PC-3 (cell line): ENCODE measurements around the gene LRRC55.

Experiments
- EZH2 ChIP-seq: fragments of 300-600 bp; sonication (generic); IDR thresholded peaks from one replicate; pipeline ENCODE4 v1.6.1; 2017; ENCODE audit warnings: antibody characterized with exemption, mild to moderate bottlenecking, low read length; ENCODE audit not compliant: unreplicated experiment
- EZH2phosphoT487 ChIP-seq: fragments of 300-600 bp; sonication (generic); IDR thresholded peaks from 2 replicates; pipeline ENCODE4 v1.6.1; 2018; ENCODE audit warnings: mild to moderate bottlenecking, antibody characterized with exemption, low read length, borderline replicate concordance
- TF ChIP-seq, protein P1 (sequence below): fragments of 300-600 bp; sonication (generic); conservative IDR thresholded peaks from 2 replicates; pipeline ENCODE4 v1.5.1; 2017; ENCODE audit warnings: antibody characterized with exemption, low read depth, mild to moderate bottlenecking, low read length

DNA sequence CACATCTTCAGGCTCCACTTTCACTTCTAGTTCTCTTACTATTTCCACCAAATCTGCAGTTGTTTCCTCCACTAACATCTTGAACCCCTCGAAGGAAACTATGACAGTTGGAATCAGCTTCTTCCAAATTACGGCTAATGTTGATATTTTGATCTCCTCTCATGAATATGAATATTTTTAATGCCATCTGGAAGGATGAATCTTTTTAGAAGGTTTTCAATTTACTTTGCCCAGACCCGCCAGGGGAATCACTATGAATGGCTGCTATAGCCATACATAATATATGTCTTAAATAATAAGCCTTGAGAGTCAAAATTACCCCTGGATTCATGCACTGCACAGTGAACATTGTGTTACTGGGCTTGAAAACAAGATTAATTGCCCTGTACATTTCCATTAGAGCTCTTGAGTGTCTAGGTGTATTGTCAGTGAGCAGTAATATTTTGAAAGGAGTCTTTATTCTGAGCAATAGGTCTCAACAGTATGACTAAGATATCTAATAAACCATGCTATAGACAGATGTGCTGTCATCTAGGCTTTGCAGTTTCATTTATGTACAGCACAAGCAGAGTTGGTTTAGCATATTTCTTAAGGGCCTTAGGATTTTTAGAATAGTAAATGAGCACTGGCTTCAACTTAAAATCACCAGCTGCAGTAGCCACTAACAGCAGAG is 48.3 kb upstream of the LRRC55 start:
- TF ChIP-seq, protein P1, sequence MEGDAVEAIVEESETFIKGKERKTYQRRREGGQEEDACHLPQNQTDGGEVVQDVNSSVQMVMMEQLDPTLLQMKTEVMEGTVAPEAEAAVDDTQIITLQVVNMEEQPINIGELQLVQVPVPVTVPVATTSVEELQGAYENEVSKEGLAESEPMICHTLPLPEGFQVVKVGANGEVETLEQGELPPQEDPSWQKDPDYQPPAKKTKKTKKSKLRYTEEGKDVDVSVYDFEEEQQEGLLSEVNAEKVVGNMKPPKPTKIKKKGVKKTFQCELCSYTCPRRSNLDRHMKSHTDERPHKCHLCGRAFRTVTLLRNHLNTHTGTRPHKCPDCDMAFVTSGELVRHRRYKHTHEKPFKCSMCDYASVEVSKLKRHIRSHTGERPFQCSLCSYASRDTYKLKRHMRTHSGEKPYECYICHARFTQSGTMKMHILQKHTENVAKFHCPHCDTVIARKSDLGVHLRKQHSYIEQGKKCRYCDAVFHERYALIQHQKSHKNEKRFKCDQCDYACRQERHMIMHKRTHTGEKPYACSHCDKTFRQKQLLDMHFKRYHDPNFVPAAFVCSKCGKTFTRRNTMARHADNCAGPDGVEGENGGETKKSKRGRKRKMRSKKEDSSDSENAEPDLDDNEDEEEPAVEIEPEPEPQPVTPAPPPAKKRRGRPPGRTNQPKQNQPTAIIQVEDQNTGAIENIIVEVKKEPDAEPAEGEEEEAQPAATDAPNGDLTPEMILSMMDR: no peak
- TF ChIP-seq EZH2phosphoT487: no peak
- no peak for TF ChIP-seq EZH2
